ENCODE data around the gene SLC1A4.

Gene SLC1A4

DNA sequence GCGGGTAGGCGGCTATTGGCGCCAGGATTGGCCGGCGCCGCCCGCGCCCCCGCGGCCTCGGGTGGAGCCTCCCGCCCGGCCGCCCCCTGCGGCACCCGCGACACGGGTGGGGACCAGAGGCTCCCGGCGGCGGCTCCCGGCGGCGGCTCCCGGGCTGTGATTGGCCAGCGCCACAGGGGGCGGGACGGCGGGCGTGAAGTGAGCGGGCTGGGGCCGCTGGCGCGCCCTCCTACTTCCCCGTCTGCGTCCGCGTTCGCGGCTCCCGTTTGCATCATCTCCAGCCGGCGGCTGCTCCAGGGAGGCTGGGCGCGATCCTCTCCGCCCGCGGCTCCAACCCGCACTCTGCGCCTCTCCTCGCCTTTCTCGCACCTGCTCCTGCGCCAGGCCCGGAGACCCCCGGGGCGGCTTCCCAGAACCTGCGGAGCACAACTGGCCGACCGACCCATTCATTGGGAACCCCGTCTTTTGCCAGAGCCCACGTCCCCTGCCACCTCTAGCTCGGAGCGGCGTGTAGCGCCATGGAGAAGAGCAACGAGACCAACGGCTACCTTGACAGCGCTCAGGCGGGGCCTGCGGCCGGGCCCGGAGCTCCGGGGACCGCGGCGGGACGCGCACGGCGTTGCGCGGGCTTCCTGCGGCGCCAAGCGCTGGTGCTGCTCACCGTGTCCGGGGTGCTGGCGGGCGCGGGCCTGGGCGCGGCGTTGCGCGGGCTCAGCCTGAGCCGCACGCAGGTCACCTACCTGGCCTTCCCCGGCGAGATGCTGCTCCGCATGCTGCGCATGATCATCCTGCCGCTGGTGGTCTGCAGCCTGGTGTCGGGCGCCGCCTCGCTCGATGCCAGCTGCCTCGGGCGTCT is at the start of gene SLC1A4:
TSS of gene SLC1A4 (plus strand) at position 274 of the 856 bp plus-strand sequence. CDS start at position 519, 245 bp downstream.
- Histone ChIP-seq H3K36me3 (ENCODE audit: insufficient read depth, low read depth, low read length) (no peaks in the 10 kb centered on the region), H3K4me3 (ENCODE audit: low read length) (peak within 1 kb of the TSS; percentile 80), H3K9ac (ENCODE audit: low read depth, low read length) (peak within 1 kb of the TSS; percentile 73; the same call in 1 of the 2 replicates), H3K27me3 (ENCODE audit: insufficient read depth, low read length) (peaks cover 87% of the 10 kb centered on the region), H3K27ac (ENCODE audit: low read length) (no peak within 1 kb of the TSS), H3K4me1 (ENCODE audit: insufficient read depth, low read length) (no peaks in the 10 kb centered on the region; the same call in 1 of the 2 replicates), H3K9me3 (ENCODE audit: insufficient read depth, low read depth, low read length) (no peaks in the 10 kb centered on the region)

DNA sequence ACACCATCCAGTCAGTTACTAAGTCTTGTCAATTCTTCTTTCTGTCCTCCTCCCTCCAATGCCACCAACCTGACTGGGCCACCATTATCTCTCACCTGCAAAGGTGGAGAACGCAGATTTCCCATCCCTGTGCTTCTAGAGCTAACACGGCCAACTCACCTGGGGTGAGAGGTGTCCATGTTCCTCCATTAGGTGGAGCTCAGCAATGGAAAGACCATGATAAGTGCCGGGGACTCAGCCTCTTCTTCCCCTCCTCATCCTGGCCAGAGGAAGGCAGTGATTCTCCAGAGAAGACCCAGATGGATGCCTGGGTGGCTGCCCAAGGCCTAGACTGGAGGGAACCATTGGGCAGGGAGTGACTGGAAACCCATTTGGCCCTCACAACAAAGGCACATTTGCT is 48.1 kb upstream of the SLC1A4 start:
- H3K4me1 ChIP-seq (ENCODE audit: insufficient read depth, low read length): no peaks in the 10 kb centered on the region; the same call in 1 of the 2 replicates
- no peaks in the 10 kb centered on the region for H3K27me3 ChIP-seq (ENCODE audit: insufficient read depth, low read length)
- no peak overlapping the region for H3K4me3 ChIP-seq (ENCODE audit: low read length)
- no peak overlapping the region for H3K9ac ChIP-seq (ENCODE audit: low read depth, low read length)
- H3K9me3 ChIP-seq (ENCODE audit: insufficient read depth, low read depth, low read length): no peaks in the 10 kb centered on the region
- H3K27ac ChIP-seq (ENCODE audit: low read length): no peak overlapping the region
- no peaks in the 10 kb centered on the region for H3K36me3 ChIP-seq (ENCODE audit: insufficient read depth, low read depth, low read length)

DNA sequence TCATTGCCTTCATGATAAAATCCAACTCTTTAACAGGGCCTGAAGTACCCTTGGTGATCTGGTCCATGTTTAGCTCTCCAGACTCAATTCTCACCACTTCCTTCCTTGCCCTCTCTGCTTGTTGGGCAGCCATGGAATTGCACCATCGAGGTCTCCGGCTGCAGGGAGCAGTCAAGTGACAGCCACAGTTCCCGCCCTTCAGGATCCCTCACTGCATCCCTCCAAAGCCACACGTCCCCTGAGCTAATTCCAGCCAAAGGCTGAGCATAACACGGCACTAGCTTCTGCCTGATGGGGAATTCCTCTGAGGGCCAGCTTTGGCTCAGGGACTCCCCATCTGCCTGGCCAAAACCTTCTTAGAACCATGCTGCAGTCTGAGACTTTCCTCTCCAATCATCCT is 47.4 kb upstream of the SLC1A4 start:
- no peaks in the 10 kb centered on the region for H3K27me3 ChIP-seq (ENCODE audit: insufficient read depth, low read length)
- no peak overlapping the region for H3K27ac ChIP-seq (ENCODE audit: low read length)
- no peaks in the 10 kb centered on the region; the same call in 1 of the 2 replicates for H3K4me1 ChIP-seq (ENCODE audit: insufficient read depth, low read length)
- no peaks in the 10 kb centered on the region for H3K9me3 ChIP-seq (ENCODE audit: insufficient read depth, low read depth, low read length)
- H3K4me3 ChIP-seq (ENCODE audit: low read length): no peak overlapping the region
- H3K36me3 ChIP-seq (ENCODE audit: insufficient read depth, low read depth, low read length): no peaks in the 10 kb centered on the region
- H3K9ac ChIP-seq (ENCODE audit: low read depth, low read length): no peak overlapping the region

- H3K4me3 ChIP-seq (ENCODE audit: low read length): no peak overlapping the region
- no peaks in the 10 kb centered on the region for H3K9me3 ChIP-seq (ENCODE audit: insufficient read depth, low read depth, low read length)
- H3K9ac ChIP-seq (ENCODE audit: low read depth, low read length): no peak overlapping the region
- H3K27ac ChIP-seq (ENCODE audit: low read length): no peak overlapping the region
- H3K36me3 ChIP-seq (ENCODE audit: insufficient read depth, low read depth, low read length): no peaks in the 10 kb centered on the region
- no peaks in the 10 kb centered on the region for H3K27me3 ChIP-seq (ENCODE audit: insufficient read depth, low read length)
- H3K4me1 ChIP-seq (ENCODE audit: insufficient read depth, low read length): no peaks in the 10 kb centered on the region; the same call in 1 of the 2 replicates
Observed at GRCh38 chr2:64942693-64943092, 46.5 kb upstream of the SLC1A4 start.

- no peak overlapping the region for H3K9ac ChIP-seq (ENCODE audit: low read depth, low read length)
- H3K36me3 ChIP-seq (ENCODE audit: insufficient read depth, low read depth, low read length): no peaks in the 10 kb centered on the region
- H3K27me3 ChIP-seq (ENCODE audit: insufficient read depth, low read length): no peaks in the 10 kb centered on the region
- no peaks in the 10 kb centered on the region; the same call in 1 of the 2 replicates for H3K4me1 ChIP-seq (ENCODE audit: insufficient read depth, low read length)
- no peaks in the 10 kb centered on the region for H3K9me3 ChIP-seq (ENCODE audit: insufficient read depth, low read depth, low read length)
- H3K27ac ChIP-seq (ENCODE audit: low read length): no peak overlapping the region
- no peak overlapping the region for H3K4me3 ChIP-seq (ENCODE audit: low read length)
Observed at GRCh38 chr2:64943387-64944150, 45.6 kb upstream of the SLC1A4 start.

- no peak overlapping the region for H3K4me3 ChIP-seq (ENCODE audit: low read length)
- H3K4me1 ChIP-seq (ENCODE audit: insufficient read depth, low read length): no peaks in the 10 kb centered on the region; the same call in 1 of the 2 replicates
Observed at GRCh38 chr2:64944484-64944883, 44.7 kb upstream of the SLC1A4 start.

DNA sequence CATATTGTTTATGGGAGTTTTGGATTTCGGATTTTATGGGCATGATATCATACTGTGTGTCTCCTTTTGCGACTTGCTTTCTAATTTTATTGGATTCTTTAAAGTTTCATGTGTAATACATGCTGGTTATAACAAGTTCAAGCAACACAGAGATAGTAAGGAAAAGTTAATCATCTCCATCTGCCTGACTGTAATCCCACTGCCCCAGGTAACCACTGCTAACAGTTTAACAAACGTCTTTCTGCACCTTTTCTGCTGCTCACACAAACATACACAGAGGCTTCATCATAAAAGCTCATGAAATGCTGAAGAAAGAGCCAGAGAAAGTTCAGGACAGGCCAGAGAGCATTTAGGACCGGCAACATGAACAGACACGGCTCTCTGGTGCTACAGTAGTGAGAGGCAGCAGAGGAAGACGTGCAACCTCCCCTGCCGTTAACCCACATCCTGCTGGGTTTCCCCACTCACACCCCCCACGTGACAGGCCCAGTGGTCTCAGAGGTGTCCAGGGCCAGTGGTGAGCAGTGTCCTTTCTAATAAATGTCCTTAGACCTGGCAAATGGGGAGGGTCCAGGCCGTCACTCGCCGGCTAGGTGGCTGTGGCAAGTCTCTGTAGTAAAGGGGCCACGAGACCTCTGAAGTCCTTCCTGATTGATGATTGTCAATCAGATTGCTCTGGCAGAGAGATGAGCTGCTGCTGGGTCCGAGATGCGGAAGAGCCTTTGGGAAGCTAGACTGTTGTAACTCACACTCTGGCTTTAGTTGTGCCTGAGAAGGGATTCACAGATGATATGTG is 43.0 kb upstream of the SLC1A4 start:
- Histone ChIP-seq H3K4me1 (ENCODE audit: insufficient read depth, low read length) (no peaks in the 10 kb centered on the region; the same call in 1 of the 2 replicates), H3K27ac (ENCODE audit: low read length) (no peak overlapping the region), H3K4me3 (ENCODE audit: low read length) (no peak overlapping the region), H3K36me3 (ENCODE audit: insufficient read depth, low read depth, low read length) (no peaks in the 10 kb centered on the region), H3K9ac (ENCODE audit: low read depth, low read length) (no peak overlapping the region), H3K9me3 (ENCODE audit: insufficient read depth, low read depth, low read length) (no peaks in the 10 kb centered on the region), H3K27me3 (ENCODE audit: insufficient read depth, low read length) (no peaks in the 10 kb centered on the region)

More at GRCh38 chr2:64944484-64944883, 44.7 kb upstream of the SLC1A4 start:
- no peaks in the 10 kb centered on the region for H3K9me3 ChIP-seq (ENCODE audit: insufficient read depth, low read depth, low read length)
- H3K36me3 ChIP-seq (ENCODE audit: insufficient read depth, low read depth, low read length): no peaks in the 10 kb centered on the region
- no peak overlapping the region for H3K9ac ChIP-seq (ENCODE audit: low read depth, low read length)
- H3K27me3 ChIP-seq (ENCODE audit: insufficient read depth, low read length): no peaks in the 10 kb centered on the region
- H3K27ac ChIP-seq (ENCODE audit: low read length): no peak overlapping the region

- Histone ChIP-seq H3K4me3 (ENCODE audit: low read length) (no peak overlapping the region), H3K4me1 (ENCODE audit: insufficient read depth, low read length) (no peaks in the 10 kb centered on the region; the same call in 1 of the 2 replicates), H3K36me3 (ENCODE audit: insufficient read depth, low read depth, low read length) (no peaks in the 10 kb centered on the region), H3K27ac (ENCODE audit: low read length) (no peak overlapping the region), H3K27me3 (ENCODE audit: insufficient read depth, low read length) (no peaks in the 10 kb centered on the region), H3K9me3 (ENCODE audit: insufficient read depth, low read depth, low read length) (no peaks in the 10 kb centered on the region), H3K9ac (ENCODE audit: low read depth, low read length) (no peak overlapping the region)
Observed at GRCh38 chr2:64946769-64947247, 42.4 kb upstream of the SLC1A4 start.

- no peak overlapping the region for H3K27ac ChIP-seq (ENCODE audit: low read length)
- no peak overlapping the region for H3K9ac ChIP-seq (ENCODE audit: low read depth, low read length)
- H3K4me1 ChIP-seq (ENCODE audit: insufficient read depth, low read length): no peaks in the 10 kb centered on the region; the same call in 1 of the 2 replicates
Observed at GRCh38 chr2:64947885-64948284, 41.3 kb upstream of the SLC1A4 start.

GRCh38 chr2:64950226-64951160 is 38.7 kb upstream of the SLC1A4 start:
- Histone ChIP-seq H3K4me3 (ENCODE audit: low read length) (no peak overlapping the region), H3K27ac (ENCODE audit: low read length) (no peak overlapping the region), H3K9ac (ENCODE audit: low read depth, low read length) (no peak overlapping the region)

More at GRCh38 chr2:64947885-64948284, 41.3 kb upstream of the SLC1A4 start:
- Histone ChIP-seq H3K4me3 (ENCODE audit: low read length) (no peak overlapping the region), H3K9me3 (ENCODE audit: insufficient read depth, low read depth, low read length) (no peaks in the 10 kb centered on the region), H3K27me3 (ENCODE audit: insufficient read depth, low read length) (no peaks in the 10 kb centered on the region), H3K36me3 (ENCODE audit: insufficient read depth, low read depth, low read length) (no peaks in the 10 kb centered on the region)

More at GRCh38 chr2:64950226-64951160, 38.7 kb upstream of the SLC1A4 start:
- Histone ChIP-seq H3K27me3 (ENCODE audit: insufficient read depth, low read length) (no peaks in the 10 kb centered on the region), H3K9me3 (ENCODE audit: insufficient read depth, low read depth, low read length) (no peaks in the 10 kb centered on the region), H3K36me3 (ENCODE audit: insufficient read depth, low read depth, low read length) (no peaks in the 10 kb centered on the region), H3K4me1 (ENCODE audit: insufficient read depth, low read length) (no peaks in the 10 kb centered on the region; the same call in 1 of the 2 replicates)
